SKM-1 treated with dmso at 0.1 percent for 144 hours (cell line): ENCODE data around the gene PRKCQ.

ENCODE experiments used
- DNase-seq: peaks from one replicate; lab custom pipeline; 2025; ENCODE audit not compliant: unreplicated experiment; lab: John Stamatoyannopoulos, UW

PRKCQ gene

GRCh38 chr10:6409971-6410643 lies 170.0 kb downstream of the PRKCQ start:
- DNase-seq = no peak

- no peak for DNase-seq
Measured at GRCh38 chr10:6408799-6409198, 171.3 kb downstream of the PRKCQ start.

GRCh38 chr10:6407034-6407721 lies 172.9 kb downstream of the PRKCQ start:
- no peak for DNase-seq

- peak; percentile 2 for DNase-seq
Measured at GRCh38 chr10:6406220-6407033, 173.6 kb downstream of the PRKCQ start.

GRCh38 chr10:6405713-6406112 lies 174.4 kb downstream of the PRKCQ start:
- no peak for DNase-seq

GRCh38 chr10:6404127-6405072 lies 175.7 kb downstream of the PRKCQ start:
- DNase-seq = no peak

GRCh38 chr10:6402960-6403359 lies 177.1 kb downstream of the PRKCQ start:
- DNase-seq = no peak

GRCh38 chr10:6402349-6402709 lies 177.7 kb downstream of the PRKCQ start:
- DNase-seq = no peak

GRCh38 chr10:6401558-6402348 lies 178.3 kb downstream of the PRKCQ start:
- DNase-seq = peak; percentile 45

- no peak for DNase-seq
Measured at GRCh38 chr10:6400821-6401465, 179.1 kb downstream of the PRKCQ start.

GRCh38 chr10:6400331-6400730 lies 179.7 kb downstream of the PRKCQ start:
- DNase-seq = no peak

- DNase-seq = no peak
Measured at GRCh38 chr10:6399879-6400278, 180.2 kb downstream of the PRKCQ start.

- peak; percentile 59 for DNase-seq
Measured at GRCh38 chr10:6399231-6399741, 180.8 kb downstream of the PRKCQ start.

GRCh38 chr10:6398399-6398798 lies 181.7 kb downstream of the PRKCQ start:
- DNase-seq = no peak

GRCh38 chr10:6396652-6397051 lies 183.4 kb downstream of the PRKCQ start:
- peak; percentile 68 for DNase-seq

GRCh38 chr10:6396226-6396625 lies 183.8 kb downstream of the PRKCQ start:
- no peak for DNase-seq

- DNase-seq = no peak
Measured at GRCh38 chr10:6395606-6396005, 184.5 kb downstream of the PRKCQ start.

- DNase-seq = no peak
Measured at GRCh38 chr10:6394084-6394483, 186.0 kb downstream of the PRKCQ start.

- no peak for DNase-seq
Measured at GRCh38 chr10:6393168-6393567, 186.9 kb downstream of the PRKCQ start.
